ENCODE data around the gene CTIF.
"Not testable (repeated sequence)": the region's sequence is repeated elsewhere in the genome, so short reads cannot be mapped to it uniquely, and the experiment has no call there.

Gene CTIF

DNA sequence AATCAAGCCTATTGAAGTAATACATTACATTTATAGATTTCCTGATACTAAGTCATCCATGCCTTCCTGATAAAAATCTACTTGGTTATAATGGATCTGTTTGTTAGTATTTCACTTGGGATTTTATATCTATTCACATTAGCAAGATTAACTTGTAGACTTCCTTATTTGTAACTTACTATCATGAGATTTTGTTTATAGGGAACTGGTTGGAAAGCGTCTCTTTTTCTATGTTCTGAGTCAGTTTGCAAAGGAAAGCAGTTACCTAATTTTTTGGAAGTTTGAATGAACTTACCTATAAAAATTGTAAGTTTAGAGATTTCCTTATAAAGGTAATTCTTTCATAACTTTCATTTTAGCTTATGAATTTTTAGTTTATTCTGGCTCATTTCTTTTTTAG, 270.5 kb downstream of the CTIF start:
- no peak for DNase-seq (ENCODE audit: insufficient read length, low spot score)
- no peak for FAIRE-seq
- TF ChIP-seq, protein P1, sequence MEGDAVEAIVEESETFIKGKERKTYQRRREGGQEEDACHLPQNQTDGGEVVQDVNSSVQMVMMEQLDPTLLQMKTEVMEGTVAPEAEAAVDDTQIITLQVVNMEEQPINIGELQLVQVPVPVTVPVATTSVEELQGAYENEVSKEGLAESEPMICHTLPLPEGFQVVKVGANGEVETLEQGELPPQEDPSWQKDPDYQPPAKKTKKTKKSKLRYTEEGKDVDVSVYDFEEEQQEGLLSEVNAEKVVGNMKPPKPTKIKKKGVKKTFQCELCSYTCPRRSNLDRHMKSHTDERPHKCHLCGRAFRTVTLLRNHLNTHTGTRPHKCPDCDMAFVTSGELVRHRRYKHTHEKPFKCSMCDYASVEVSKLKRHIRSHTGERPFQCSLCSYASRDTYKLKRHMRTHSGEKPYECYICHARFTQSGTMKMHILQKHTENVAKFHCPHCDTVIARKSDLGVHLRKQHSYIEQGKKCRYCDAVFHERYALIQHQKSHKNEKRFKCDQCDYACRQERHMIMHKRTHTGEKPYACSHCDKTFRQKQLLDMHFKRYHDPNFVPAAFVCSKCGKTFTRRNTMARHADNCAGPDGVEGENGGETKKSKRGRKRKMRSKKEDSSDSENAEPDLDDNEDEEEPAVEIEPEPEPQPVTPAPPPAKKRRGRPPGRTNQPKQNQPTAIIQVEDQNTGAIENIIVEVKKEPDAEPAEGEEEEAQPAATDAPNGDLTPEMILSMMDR (IDR thresholded peaks at IDR 0.05; ENCODE audit: insufficient read depth, missing control alignments) = no peak

DNA sequence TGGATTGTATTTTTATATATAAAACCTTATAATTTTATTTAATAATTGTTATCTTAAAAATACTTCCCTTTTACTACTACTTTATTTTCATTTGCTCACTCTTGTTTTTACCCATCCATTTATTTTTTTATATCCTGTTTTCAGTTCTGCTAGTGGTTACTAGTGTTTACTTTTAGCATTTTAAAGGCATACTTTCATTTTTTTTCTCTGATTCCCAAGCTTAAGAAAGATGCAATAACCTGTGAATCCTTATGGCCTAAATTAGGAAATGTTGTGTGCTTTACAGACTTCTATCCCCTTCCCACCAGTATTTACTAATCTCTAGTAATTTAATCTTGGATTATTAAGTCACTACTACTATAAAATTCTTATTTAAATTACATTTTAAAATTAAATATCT, 272.0 kb downstream of the CTIF start:
- TF ChIP-seq, protein P1 (IDR thresholded peaks at IDR 0.05; ENCODE audit: insufficient read depth, missing control alignments) = no peak

DNA sequence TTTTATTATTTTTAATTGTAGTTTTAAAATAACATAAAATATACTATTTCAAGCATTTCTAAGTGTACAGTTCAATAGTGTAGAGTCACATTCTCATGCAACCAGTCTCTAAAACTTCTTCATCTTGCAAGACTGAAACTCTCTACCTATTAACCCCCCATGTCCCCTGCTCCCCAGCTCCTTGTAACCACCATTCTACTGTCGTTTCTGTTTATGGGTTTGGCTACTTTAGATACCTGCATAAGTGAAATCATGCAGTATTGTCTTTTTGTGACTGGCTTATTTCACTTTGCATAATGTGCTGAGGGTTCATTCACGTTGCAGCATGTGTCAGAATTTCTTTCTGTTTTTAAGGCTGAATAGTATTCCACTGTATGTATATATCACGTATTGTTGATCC, 272.6 kb downstream of the CTIF start:
- TF ChIP-seq, protein P1 (IDR thresholded peaks at IDR 0.05; ENCODE audit: insufficient read depth, missing control alignments) = no peak
- DNase-seq (ENCODE audit: insufficient read length, low spot score) = no peak
- peak; percentile 21 for FAIRE-seq

More for the DNA sequence above, 272.0 kb downstream of the CTIF start:
- no peak for DNase-seq (ENCODE audit: insufficient read length, low spot score)
- FAIRE-seq = no peak

DNA sequence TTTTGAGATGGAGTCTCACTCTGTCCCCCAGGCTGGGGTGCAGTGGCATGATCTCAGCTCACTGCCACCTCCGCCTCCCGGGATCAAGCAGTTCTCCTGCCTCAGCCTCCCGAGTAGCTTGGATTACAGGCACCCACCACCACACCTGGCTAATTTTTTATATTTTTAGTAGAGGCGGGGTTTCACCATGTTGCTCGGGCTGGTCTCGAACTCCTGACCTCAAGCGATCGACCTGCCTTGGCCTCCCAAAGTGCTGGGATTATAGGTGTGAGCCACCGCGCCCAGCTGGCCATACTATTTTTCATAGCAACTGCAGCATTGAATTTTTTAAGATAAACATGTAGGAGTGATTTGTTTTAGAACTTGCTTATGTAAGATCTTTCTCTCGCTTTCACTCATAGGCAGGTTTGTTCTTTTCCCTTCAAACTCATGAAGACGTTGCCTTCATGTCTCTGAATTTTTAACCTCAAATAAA, 273.2 kb downstream of the CTIF start:
- DNase-seq (ENCODE audit: insufficient read length, low spot score); FAIRE-seq: not testable (repeated sequence)

DNA sequence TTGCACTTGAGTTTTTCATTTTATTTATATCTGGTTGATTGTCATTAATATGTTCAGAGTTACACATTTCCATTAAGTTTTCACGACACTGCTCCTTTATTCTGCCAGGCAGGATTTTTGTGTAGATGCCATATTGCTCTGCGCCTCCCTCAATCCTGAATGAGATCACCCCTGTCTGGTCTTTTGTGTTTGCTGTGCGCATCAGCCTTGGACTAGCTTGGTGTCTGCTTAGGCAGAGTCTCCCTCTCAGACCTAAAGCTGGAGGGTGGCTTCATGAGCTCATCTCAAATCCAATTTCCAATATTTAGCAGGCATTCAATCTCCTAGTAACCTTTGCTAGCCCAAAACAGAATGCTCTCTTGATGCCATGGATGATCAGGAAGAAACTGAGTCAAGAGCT, 274.5 kb downstream of the CTIF start:
- FAIRE-seq = no peak
- TF ChIP-seq, protein P1 (IDR thresholded peaks at IDR 0.05; ENCODE audit: insufficient read depth, missing control alignments) = no peak

DNA sequence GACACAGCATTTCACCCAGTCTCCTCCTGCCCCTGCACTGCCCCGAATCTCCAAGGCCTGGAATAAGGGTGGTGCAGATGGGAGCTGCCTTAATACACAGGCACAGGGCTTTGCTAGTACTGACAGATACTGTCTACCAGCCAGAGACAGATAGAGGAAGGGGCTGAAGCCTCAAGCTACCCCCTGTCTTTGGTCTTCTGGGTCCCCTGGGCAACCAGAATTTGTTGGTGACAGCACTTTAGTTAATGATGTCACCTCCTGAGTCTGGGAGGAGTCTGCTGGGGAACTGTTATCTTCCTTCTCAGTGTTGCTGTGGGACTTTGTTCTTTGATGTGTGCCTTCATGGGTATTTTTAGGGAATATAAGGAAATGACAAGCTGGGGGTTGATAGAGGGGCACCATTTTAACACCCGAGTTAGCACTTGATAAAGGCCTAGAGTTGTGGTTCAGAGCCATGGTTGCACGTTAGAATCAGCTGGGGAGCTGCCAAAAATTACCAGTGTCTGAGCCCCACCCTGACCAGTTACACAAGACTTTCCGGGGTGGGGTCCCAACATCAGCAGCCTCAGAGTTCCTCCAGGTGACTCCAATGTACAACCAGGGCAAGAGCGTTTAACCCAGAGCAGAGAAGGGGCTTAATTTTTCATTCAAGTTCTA, 275.1 kb downstream of the CTIF start:
- TF ChIP-seq, protein P1 (IDR thresholded peaks at IDR 0.05; ENCODE audit: insufficient read depth, missing control alignments) = no peak
- DNase-seq (ENCODE audit: insufficient read length, low spot score) (no peak), FAIRE-seq (no peak)

More for the DNA sequence above, 274.5 kb downstream of the CTIF start:
- DNase-seq (ENCODE audit: insufficient read length, low spot score) = no peak

DNA sequence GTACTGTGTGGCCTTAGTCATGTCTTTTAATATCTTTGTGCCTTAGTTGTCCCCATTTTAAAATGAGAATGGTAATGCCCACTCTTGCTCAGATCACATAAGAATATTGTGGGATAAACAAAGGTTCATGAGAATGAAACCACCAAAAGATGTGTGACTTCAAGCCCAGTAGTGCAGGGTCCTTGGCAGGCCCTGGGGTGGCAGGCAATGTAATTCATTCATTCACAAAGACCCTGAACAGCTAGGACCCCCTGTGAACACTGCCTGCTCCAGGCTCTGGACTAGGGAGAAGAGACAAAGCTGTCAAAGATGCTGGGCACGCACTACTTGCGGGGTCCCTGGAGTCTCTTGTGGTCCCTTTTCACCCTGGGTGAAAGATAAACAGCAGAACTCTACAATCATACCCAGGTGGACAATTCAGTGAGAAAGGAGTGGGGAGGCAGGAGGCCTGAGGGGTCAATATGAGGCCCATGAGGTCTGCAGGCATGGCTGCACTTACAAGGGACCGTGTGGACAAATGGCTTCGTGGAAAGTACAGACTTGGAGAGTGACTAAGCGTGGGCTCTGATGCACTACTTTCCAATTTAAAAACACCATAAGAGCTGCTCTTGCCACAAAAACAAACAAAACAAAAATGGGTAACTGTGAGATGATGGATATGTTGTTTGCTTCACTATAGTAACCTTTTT, 275.8 kb downstream of the CTIF start:
- no peak for FAIRE-seq
- TF ChIP-seq, protein P1 (IDR thresholded peaks at IDR 0.05; ENCODE audit: insufficient read depth, missing control alignments) = no peak

More for the DNA sequence above, 275.8 kb downstream of the CTIF start:
- DNase-seq (ENCODE audit: insufficient read length, low spot score) = no peak
